Testis (tissue), 2 donors: ENCODE results near the gene PKNOX2.

ENCODE experiments used
- CTCF ChIP-seq, 3 experiments: fragments of 450-650 bp in 2 of 3; fragments of 200-600 bp in 1 of 3; sonication (generic) in 1 of 3; IDR thresholded peaks; one replicate each; pipeline ENCODE4 v1.5.1; 2016 to 2019; ENCODE audit warnings: antibody characterized with exemption in 3 of 3, mild to moderate bottlenecking in 2 of 3, moderate library complexity in 1 of 3
- POLR2A ChIP-seq: fragments of 450-650 bp; IDR thresholded peaks from one replicate; pipeline ENCODE4 v1.6.1; 2017; ENCODE audit warnings: antibody characterized with exemption, mild to moderate bottlenecking, moderate library complexity

GRCh38 chr11:125226031-125226430 lies 61.5 kb downstream of the PKNOX2 start:
- TF ChIP-seq CTCF (IDR thresholded peaks at IDR 0.05) (no peak), POLR2A (no peak)
